Erythroblast (primary cell): ENCODE data around the gene TFDP2.

Experiments used
- GATA1 ChIP-seq: IDR thresholded peaks from 2 replicates; pipeline ENCODE4 v1.6.1; 2011; ENCODE audit warnings: low read depth, mild to moderate bottlenecking, control low read depth, low read length, moderate library complexity
- POLR2A ChIP-seq: IDR thresholded peaks from 2 replicates; pipeline ENCODE4 v1.6.1; 2011; ENCODE audit warnings: mild to moderate bottlenecking, low read length

- no peak for TF ChIP-seq POLR2A
- TF ChIP-seq GATA1 = no peak
Measured at GRCh38 chr3:142087676-142088075, 61.7 kb downstream of the TFDP2 start.
